ENCODE measurements around the gene RYR2.

Gene RYR2

DNA sequence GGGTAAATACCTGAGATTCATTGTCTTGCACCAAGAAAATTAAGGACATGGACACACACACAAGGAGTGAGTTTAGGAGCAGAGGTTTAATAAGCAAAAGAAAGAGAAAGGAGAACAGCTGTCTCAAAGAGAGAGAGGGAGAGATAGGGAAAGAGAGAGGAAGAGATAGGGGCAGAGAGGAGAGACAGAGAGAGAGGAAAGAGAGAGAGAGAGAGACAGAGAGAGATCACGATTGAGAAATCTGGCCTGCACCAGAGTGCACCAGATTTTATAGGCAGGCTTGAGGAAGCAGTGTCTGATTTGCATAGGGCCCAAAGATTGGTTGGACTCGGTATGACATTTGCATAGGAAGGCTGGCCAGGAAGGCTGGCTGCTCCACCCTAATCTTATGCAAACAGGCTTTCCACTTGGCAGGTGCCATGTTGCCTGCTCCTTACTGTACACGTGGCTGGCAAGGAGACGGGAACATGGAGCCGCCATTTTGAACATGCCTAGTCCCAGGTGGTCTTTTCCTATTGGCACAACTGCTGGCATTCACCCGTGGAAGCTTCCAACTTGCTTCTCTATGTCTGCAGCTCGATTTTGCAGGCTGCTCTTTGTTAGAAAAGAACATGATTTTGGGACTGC is 428.8 kb downstream of the RYR2 start:
- DNase-seq, result peak in 1 of 14 donors; percentile 25

DNA sequence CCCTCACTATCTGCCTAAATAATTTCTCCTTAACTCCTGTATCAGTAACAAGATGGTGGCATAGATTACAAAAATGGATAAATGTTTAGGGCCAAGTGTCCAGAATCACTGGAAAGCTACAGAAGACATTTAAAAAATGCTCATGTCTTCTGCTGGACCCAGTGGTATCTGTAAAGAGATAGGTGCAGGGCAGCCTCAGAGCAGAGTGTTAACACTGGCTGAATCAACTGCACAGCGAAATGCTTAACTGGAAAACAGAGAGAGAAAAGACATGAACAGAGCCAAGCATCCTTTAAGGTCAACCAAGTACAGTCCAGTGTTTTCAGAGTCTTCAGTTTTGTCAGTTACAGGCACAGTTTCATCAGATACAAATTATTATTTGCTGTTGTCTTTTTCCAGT is 429.4 kb downstream of the RYR2 start:
- DNase-seq, result no peak

DNA sequence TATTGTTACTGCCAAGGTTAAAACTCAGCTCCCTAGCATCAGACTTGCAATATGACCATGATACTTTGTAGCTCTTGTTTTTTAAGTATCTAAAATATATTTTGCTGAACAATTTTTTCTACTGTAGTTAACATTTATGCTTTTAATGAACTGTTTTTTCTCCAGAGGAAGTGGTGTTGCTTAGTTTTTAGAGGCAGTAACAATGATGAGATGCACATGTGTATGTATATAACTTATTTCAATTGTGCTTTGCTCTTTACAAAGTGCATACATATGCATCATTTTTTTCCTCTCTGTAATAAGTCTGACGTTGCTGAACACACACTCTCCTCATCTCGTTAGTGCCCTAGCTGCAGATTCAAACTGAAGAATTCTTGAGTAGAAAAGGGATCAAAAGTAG is 430.0 kb downstream of the RYR2 start:
- no peak for DNase-seq

DNA sequence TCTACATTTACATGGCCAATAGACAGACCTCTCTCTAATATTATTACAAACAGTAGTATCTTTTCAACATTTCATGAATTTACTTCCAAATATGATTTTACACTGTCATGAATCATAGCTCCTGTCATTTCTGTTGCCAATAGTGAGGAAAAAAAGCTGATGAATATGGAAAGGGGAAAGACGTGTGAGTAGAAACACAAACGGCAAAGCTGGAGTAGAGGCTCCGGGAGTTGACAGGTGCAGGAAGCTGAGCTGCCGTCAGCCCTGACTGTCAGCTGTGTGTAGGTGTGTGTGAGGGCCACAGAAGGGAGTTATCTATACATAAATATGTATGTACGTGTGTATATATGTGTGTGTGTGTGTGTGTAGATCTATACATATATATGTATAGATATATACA is 431.9 kb downstream of the RYR2 start:
- DNase-seq, result no peak

DNA sequence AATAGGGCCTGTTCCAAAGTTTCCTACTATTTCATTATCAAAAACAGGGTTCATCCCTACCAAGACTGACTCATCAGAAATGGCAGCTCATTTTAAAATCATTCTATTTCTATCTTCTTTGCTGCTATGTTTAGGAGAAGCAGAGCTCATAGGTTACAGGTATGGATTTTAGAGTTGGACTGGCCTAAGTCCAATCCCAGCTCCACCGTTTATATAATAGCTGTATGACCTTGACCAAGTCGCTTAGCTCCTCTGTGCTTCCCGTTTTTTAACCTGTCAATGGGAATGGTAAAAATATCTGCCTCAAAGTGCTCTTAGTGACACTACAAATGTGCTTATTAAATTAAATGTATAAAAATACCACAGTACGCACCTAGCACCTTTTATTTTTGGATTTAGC is 436.1 kb downstream of the RYR2 start:
- no peak for DNase-seq

DNA sequence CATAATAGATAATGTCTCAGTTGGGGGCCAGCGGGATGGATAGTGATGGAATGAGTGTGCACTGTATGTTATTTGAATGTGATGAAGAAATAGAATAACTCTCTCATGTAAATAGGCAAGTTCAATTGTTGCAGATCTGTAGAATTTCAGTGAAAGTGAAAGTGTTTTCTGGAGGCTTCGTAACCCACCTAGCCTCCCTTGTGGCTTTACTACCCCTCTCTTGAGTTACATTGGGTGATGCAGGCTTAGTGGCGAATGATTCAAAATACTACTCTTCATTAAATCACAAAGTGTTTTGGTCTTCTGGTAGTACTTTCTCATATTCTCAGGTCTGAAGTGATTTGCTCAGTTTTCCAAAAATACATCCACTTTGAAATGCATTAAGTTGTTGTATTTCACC is 436.9 kb downstream of the RYR2 start:
- DNase-seq, result no peak

DNA sequence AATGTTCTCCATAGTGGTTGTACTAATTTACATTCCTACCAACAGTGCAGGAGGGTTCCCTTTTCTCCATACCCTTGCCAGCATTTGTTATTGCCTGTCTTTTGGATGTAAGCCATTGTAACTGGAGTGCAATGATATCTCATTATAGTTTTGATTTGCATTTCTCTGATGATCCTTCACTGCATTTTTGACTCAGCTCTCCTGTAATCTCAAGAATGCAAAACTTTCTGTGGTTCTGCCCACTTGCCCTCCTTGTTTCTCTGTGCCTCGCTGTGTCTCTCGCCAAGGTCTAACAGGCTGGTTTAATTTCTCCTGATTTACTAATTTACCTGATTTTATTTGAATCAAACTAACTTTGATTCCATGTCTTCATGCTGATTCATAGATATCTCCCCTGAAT is 440.8 kb downstream of the RYR2 start:
- DNase-seq, result no peak

DNA sequence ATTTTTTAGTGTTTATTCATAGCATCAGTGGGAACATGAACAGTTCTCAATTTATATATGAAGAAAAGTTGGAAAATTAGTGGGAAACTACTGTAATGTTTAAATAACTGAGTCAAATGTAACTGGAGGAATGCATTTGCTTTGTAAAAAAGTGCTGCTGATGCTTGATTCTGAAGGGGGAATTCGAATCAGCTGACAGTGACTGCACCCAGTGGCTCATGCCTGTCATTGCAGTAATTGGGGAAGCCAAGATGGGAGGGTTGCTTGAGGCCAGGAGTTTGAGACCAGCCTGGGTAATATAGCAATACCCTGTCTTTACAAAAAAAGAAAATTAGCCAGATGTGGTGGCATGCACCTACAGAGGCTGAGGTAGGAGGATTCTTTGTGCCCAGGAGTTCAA is 450.4 kb downstream of the RYR2 start:
- no peak for DNase-seq

DNA sequence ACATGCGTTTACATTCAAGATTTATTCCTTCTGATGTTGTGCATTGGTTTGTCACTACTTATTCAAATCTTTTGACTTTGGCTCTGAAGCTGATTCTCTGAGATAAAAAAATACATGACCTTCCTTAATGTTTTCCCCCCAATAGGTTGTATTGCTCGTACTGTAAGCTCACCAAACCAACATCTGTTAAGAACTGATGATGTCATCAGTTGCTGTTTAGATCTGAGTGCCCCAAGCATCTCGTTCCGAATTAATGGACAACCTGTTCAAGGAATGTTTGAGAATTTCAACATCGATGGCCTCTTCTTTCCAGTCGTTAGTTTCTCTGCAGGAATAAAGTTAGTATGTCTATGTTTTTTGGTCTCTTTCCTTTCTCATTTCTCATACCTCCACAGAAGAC is 458.6 kb downstream of the RYR2 start:
- DNase-seq, result no peak

DNA sequence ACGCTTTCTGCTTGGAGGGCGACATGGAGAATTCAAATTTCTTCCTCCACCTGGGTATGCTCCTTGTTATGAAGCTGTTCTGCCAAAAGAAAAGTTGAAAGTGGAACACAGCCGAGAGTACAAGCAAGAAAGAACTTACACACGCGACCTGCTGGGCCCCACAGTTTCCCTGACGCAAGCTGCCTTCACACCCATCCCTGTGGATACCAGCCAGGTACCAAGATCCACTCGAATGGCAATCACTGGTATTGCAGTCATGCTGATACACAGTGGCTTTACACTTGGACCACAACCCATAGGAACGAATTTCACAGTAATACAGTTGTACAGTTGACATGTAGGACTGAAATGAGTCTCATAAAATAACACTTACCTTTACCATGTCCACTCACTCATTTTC is 461.3 kb downstream of the RYR2 start:
- no peak for DNase-seq

DNA sequence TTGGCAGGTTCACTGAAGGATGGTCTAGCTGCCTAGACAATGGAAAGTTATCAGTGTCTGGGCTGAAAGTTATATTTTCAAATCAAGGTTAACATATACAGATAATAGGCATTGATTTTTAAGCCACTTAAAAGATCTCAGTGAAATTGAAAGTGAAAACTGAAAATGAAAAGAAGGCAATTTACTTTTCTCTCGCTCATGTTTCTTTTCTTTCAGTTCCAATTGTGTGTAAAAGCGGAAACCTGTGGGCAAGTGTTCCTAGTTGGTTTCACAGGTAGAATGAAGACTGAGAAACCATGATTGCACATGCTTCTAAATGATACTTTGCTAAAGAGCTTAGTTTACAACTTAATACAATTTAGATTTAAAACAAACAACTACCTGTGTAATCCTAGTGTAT is 465.0 kb downstream of the RYR2 start:
- DNase-seq, result no peak

DNA sequence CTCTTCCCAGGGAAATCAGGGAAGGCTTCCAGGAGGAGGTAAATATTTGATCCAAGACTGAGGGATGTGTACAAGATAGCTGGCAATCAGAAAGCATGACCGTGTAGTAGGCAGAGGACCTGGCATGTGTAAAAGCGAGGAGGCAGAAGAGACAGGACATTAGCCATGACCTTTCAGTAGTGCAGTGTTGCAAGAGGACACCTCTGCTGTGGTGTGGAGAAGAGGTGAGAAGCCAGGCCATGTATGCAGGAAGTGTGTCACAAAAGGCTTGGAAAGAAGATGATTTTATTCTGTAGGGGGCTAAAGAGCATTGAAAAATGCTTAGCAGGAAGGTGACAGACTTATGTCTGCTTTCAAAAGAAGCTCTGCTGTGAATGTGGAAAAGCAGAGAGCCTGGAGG is 467.8 kb downstream of the RYR2 start:
- DNase-seq, result no peak

DNA sequence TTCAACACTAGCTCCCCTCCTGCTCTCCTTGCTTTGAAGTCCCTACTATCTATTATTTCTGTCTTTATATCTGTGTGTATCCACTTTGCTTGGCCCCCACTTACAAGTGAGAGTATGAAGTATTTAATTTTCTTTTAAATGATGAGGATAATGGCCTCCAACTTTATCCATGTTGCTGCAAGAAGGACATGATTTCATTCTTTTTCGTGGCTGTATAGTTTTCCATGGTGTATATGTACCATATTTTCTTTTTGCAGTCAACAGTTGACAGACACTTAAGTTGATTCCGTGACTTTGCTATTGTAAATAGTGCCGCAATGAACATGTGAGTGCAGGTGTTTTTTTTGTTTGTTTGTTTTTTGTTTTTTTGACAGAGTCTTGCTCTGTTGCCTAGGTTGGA is 483.1 kb downstream of the RYR2 start:
- no peak for DNase-seq

DNA sequence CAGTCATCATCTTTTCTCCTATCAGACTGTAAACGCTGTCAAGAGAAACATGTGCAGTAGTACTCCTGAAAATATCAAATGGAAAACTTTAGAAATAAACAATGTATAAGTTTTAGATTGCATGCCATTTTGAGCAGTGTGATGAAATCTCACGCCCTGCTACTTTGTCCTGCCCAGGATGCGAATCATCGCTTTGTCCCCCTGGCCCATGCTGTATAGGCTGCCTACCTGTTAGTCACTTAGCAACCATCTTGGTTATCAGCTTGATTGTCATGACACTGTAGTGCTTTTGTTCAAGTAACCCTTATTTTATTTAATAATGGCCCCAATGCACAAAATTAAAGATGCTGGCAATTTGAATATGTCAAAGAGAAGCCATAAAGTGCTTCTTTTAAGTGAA is 485.8 kb downstream of the RYR2 start:
- DNase-seq, result no peak

DNA sequence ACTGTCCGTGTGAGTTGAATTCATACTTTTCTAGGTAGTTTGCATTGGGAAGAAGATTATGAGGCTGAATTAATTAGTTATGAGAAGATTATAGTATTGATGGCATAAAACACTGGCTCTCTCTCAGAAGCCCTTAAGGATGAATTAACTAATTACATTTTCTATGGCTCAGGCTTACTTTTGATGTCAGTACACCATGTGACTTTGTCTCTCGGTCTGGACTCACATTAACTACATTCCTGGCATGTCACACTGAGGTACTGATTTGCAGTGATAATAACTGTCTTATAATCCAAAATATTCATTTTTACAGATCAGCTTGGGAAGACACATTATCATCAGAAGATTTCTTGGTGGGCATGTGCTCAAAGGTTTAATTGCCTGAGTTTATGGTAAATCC is 486.6 kb downstream of the RYR2 start:
- DNase-seq, result no peak

DNA sequence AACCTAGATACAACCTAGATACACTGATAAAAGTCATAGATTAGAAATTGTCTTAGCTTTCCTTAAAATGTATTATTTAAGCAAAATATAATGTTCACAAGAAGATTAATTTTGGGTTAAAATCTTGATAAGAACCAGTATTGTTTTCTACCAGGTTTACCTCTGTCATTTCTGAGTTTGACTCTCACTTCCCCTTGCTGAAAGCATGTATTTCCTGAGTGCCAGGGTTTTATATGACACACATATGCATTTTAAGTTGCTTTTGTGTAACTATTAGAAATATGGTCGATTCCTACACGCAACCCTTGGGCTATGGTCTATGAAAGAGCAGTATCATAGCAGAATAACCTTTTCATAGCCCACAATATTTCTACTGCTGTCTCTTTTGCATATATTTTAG is 497.1 kb downstream of the RYR2 start:
- no peak for DNase-seq

DNA sequence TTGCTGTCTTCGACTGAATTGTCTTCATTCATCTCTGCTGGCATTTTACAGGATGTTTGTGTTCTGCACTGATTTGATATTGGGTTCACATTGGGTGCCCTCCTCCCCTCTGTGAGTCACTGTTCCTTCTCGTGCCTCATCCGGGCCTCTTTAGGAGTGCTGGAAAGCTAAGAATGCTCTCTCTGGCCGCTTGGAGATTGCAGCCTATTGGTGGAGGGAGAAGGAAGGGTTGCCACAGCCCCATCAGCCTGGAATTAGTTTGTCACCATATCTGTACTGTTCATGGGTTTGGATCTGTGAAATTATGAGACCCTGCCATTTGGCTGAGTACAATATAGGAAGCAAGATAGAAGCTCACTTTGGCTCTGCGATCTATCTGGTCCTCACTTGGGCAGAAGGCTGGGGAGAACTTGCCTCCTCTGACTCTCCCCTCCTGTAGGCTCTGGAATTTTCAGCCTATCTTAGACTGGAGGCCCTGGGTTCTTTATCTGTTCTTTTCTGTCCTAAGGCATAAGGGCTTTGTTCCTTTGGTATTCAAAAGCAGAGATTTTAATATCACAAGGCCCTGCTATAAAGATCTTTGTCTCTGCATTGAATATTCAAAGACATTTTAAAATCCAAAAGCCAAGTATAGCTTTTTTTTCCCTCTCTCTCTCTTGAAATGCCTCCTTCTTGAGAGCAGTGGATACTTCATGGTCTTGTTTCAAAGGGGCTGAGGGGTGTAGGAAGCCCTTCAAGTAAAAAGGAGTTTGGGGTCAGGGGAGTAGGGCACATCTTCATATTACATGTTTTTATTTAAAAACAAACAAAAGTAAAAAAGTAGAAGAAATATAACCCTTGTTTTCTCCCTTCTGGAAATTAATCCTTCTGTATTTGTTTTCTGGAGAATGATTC is 500.8 kb downstream of the RYR2 start:
- DNase-seq, result no peak

DNA sequence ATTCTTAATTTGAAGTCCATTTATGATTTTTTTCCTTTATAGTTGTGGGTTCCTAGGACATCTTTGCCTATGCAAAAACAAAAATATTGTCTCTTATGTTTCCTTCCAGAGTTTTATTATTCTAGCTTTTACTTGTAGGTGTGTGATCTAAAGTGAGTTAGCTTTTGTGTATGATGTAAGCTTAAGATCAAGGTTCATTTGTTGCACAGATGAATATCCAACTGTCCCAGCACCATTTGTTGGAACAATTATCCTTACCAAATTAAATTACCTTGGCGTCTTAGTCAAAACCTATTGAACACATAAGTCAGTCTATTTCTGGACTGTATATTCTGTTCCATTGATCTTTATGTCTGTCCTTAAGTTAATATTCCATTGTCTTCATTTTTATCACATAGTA is 511.1 kb downstream of the RYR2 start:
- no peak for DNase-seq

DNA sequence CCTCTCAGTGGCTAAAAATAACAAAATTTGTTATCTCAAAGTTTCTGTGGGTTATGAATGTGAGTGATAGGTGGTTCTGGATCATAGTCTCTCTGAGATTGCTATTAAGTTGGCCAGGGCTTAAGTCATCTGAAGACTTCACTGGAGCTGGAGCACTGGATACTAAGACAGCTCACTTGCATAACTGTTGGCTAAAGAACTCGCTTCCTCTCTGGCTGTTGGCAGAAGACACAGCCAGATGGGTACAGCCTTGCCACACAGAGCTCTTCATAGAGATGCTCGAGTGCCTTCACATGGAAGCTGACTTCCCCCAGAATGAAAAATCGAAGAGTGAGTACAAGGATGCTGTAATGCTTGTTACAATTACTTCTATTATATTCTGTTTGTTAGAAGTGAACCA is 514.9 kb downstream of the RYR2 start:
- DNase-seq, result peak in 3 of 14 donors; percentile 3 to 84 (median 20)

DNA sequence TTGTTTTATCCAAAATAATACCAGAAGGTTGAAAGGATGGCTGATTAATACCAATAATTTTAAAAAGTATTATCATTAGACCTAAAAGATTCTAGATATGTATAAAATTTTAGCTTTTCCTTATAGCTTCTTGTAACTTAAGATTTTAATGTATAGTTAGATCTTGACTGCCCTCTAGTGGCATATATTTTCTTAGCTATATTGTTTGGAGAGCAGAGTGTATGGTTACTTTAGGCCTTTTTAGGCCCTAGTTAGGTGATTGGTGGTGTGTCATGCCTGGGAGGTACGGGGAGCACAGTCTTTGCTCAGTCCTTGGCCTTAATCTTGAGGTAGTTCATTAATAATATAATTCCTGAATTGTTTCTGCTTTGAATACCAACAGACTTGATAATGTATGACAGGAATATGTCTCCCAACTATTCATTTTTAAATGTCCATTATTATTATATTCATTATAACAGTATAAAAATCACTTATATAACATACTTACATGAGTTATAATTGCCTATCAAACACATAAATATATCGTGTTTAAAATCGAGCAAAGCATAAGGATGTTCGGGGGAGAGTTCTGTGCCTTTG is 520.3 kb downstream of the RYR2 start:
- DNase-seq, result peak in 1 of 14 donors; percentile 39

DNA sequence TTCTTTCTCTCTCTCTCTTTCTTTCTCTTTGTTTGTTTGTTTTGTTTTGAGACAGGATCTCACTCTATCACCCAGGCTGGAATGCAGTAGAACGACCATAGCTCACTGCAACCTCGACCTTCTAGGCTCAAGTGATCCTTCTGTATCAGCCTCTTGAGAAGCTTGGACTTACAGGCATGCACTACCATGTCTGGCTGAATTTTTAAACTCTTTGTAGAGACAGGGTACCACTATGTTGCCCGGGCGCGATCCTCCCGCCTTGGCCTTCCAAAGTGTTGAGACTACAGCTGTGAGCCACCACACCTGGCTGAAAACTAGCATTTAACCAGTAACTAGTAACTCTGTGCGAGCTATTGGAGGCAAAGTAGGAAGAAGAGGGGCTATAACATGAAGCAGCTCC is 523.3 kb downstream of the RYR2 start:
- no peak for DNase-seq

DNA sequence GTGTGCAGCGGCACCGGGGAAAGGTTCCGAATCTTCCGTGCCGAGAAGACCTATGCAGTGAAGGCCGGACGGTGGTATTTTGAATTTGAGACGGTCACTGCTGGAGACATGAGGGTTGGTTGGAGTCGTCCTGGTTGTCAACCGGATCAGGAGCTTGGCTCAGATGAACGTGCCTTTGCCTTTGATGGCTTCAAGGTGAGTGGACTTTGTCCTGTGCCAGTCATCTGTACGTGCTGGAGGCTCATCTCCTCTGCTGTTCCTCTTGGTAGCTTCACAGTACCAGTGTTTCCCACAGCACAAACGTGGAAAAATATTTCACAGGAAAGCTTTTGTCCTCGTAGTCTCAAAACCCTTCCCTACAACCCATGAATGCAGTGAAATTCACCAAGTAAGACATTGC is 524.6 kb downstream of the RYR2 start:
- no peak for DNase-seq

DNA sequence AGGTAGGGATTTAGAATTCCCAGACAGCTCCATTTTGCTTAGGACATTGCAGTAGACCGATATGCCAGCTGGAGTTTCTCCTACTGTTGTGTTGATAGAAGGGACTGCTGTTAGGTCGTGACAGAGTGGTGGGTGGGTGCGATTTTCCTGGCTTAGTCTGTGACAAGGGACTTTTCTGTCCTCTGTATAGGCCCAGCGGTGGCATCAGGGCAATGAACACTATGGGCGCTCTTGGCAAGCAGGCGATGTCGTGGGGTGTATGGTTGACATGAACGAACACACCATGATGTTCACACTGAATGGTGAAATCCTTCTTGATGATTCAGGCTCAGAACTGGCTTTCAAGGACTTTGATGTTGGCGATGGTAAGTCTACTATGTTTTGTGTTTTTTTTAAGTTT is 527.0 kb downstream of the RYR2 start:
- no peak for DNase-seq

DNA sequence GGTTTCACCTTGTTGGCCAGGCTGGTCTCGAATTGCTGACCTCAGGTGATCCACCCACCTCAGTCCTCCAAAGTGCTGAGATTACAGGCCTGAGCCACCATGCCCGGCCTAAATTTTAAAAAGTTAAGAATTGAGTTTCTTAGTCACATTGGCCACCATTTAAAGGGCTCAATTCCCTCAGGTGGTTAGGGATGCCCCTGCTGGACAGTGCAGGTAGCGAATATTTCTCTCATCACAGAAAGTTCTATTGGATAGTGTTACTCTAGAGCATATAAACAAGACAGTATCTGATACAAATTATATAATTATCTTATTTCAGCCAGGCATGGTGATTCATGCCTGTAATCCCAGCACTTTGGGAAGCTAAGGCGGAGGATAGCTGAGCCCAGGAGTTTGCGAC is 528.5 kb downstream of the RYR2 start:
- DNase-seq, result no peak

All from C1 segment of cervical spinal cord (tissue), 14 donors.